Measurements from ENCODE around the gene IFNA16. TPM values are rescaled to one million over a fixed set of nuclear protein-coding genes. Genes with fewer than 3 reads are reported as not detected.
"Not testable (repeated sequence)": the region's sequence is repeated elsewhere in the genome, so short reads cannot be mapped to it uniquely, and the experiment has no call there.

IFNA16 gene
- total and polyA plus RNA-seq, 11 donors, result not detected

- not testable (repeated sequence) for H3K9me3 ChIP-seq, DNase-seq, H3K27ac ChIP-seq, H3K27me3 ChIP-seq, H3K4me3 ChIP-seq, H3K4me1 ChIP-seq, H3K36me3 ChIP-seq
- TF ChIP-seq CTCF (IDR thresholded peaks at IDR 0.05), result peak in 8 of 12 donors; percentile 15 to 48 (median 36)
- intact Hi-C loops (cut with DNase I), result loop anchor here in 1 of 10 donors (10.0 kb wide), 1 partner anchor 602 kb away; no protein-coding TSS in a partner anchor
- ATAC-seq, result peak in 1 of 4 donors; percentile 71
- 35 to 39% (median 39%) methylated on average over 4 of the region's 4 CpGs for WGBS, 4 donors
Measured at GRCh38 chr9:21182810-21183736, 34.0 kb downstream of the IFNA16 start.

- no peak for TF ChIP-seq CTCF (IDR thresholded peaks at IDR 0.05)
- no peak for TF ChIP-seq POLR2A (IDR thresholded peaks at IDR 0.05)
- Histone ChIP-seq H3K9me3 (no peaks in the 10 kb centered on the region), H3K4me1 (no peaks in the 10 kb centered on the region), H3K27ac (no peak overlapping the region), H3K27me3 (no peaks in the 10 kb centered on the region), H3K36me3 (no peaks in the 10 kb centered on the region), H3K4me3 (no peak overlapping the region)
- WGBS, 4 donors, result 73 to 82% (median 76%) methylated on average over 2 of the region's 2 CpGs
- DNase-seq, result no peak
- intact Hi-C loops (cut with DNase I), result no loop called here
- ATAC-seq, result no peak
Measured at GRCh38 chr9:21174671-21175070, 42.4 kb downstream of the IFNA16 start.

- no peak for ATAC-seq
- intact Hi-C loops (cut with DNase I), result no loop called here
- H3K4me1 ChIP-seq, result no peaks in the 10 kb centered on the region
- H3K9me3 ChIP-seq, result no peaks in the 10 kb centered on the region
- no peak for DNase-seq
- TF ChIP-seq CTCF (IDR thresholded peaks at IDR 0.05), result no peak
- no peak for TF ChIP-seq POLR2A (IDR thresholded peaks at IDR 0.05)
- 79 to 92% (median 85%) methylated on average over 3 of the region's 3 CpGs for WGBS, 4 donors
- no peak overlapping the region for H3K4me3 ChIP-seq
- H3K27ac ChIP-seq, result no peak overlapping the region
- peaks cover 0 to 3% (median 0%) of the 10 kb centered on the region in 9 donors for H3K27me3 ChIP-seq
- no peaks in the 10 kb centered on the region for H3K36me3 ChIP-seq
Measured at GRCh38 chr9:21172156-21172555, 45.0 kb downstream of the IFNA16 start.

GRCh38 chr9:21171351-21171750 lies 45.8 kb downstream of the IFNA16 start:
- Histone ChIP-seq H3K4me1 (no peaks in the 10 kb centered on the region), H3K27ac (no peak overlapping the region), H3K27me3 (peaks cover 0 to 3% (median 0%) of the 10 kb centered on the region in 9 donors), H3K9me3 (no peaks in the 10 kb centered on the region), H3K36me3 (no peaks in the 10 kb centered on the region), H3K4me3 (no peak overlapping the region)
- DNase-seq (no peak), ATAC-seq (no peak)
- 81 to 86% (median 83%) methylated on average over 1 of the region's 1 CpG for WGBS, 4 donors
- intact Hi-C loops (cut with DNase I), result no loop called here
- no peak for TF ChIP-seq POLR2A (IDR thresholded peaks at IDR 0.05)
- no peak for TF ChIP-seq CTCF (IDR thresholded peaks at IDR 0.05)

GRCh38 chr9:21166560-21166959 lies 50.6 kb downstream of the IFNA16 start, which contains the start of gene IFNA21:
TSS of gene IFNA21 (minus strand) at chr9:21166660. CDS start at chr9:21166612, 48 bp downstream.
- 82 to 91% (median 84%) methylated on average over 2 of the region's 2 CpGs for WGBS, 4 donors
- H3K9me3 ChIP-seq; intact Hi-C loops (cut with DNase I): not testable (repeated sequence)

More at GRCh38 chr9:21166560-21166959, 50.6 kb downstream of the IFNA16 start, which contains the start of gene IFNA21:
- H3K4me1 ChIP-seq, DNase-seq, ATAC-seq, H3K27ac ChIP-seq, H3K36me3 ChIP-seq, H3K4me3 ChIP-seq, H3K27me3 ChIP-seq: not testable (repeated sequence)

All from heart left ventricle (tissue), 16 donors.